ENCODE results near the gene LCK. TPM values are rescaled to one million over a fixed set of nuclear protein-coding genes. Genes with fewer than 3 reads are reported as not detected.

The LCK gene
- total RNA-seq, 4 donors from 2014 or later: 0.38 to 3.6 (median 1.6) TPM

DNA sequence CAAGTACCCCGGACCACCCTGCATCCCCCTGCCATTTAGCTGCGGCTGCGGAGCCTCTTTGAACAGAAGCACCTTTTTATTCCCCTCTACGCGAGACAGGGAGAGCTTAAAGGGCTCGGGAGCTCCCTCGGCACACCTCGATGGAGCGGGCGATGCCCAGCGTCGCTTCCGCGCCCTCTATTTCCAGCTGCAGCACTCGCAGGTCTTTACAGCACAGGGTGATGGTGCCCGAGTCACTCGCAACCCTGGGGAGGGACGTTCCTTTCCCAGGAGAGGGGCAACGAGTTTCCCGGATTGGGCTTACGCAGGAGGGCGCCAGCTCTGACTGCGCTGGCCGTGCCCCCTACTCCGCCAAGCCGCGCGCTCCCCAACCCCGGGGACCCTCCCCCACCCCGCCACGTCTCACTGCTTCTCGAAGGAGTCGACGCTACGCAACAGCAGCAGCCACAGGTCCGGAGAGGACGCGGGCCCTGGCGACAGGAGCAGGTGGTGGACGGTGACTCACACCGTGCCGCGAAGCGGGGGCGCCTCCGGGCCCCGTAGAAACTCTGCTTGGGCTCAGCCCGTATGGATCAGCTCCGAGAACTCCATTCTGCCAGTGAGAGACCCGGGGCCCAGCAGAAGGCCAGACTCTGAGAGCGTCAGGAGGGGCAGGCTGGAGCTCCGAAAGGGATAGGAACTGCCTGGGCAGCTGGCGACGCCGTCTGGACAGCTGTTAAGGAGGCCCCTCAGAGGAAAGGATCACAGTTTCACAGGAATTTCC lies 9.9 kb upstream of the LCK start:
- TF ChIP-seq, protein P1, sequence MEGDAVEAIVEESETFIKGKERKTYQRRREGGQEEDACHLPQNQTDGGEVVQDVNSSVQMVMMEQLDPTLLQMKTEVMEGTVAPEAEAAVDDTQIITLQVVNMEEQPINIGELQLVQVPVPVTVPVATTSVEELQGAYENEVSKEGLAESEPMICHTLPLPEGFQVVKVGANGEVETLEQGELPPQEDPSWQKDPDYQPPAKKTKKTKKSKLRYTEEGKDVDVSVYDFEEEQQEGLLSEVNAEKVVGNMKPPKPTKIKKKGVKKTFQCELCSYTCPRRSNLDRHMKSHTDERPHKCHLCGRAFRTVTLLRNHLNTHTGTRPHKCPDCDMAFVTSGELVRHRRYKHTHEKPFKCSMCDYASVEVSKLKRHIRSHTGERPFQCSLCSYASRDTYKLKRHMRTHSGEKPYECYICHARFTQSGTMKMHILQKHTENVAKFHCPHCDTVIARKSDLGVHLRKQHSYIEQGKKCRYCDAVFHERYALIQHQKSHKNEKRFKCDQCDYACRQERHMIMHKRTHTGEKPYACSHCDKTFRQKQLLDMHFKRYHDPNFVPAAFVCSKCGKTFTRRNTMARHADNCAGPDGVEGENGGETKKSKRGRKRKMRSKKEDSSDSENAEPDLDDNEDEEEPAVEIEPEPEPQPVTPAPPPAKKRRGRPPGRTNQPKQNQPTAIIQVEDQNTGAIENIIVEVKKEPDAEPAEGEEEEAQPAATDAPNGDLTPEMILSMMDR (IDR thresholded peaks at IDR 0.05; ENCODE audit: low read depth): no peak

DNA sequence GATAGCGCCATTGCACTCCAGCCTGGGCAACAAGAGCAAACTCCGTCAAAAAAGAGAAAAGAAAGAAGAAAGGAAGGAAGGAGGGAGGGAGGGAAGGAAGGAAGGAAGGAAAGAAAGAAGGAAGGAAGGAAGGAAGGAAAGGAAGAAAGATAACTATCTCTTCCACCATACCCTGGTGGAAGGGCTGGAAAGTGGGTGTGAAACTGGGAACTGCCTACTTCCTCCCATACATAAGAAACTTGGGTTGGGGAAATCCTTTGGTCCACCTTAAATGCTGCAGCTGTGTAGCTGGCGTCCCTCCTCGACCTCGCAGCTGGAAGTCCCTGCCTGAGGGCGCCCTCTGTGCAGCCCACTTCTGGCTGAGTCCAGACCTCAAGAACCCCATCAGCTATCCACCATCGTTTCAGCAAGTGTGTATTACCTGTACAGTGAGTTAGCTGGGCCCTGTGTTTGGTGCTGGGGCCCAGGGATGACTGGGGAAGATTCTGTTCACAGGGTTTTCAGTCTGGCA lies 8.7 kb upstream of the LCK start:
- TF ChIP-seq, protein P1 (IDR thresholded peaks at IDR 0.05; ENCODE audit: low read depth): no peak

DNA sequence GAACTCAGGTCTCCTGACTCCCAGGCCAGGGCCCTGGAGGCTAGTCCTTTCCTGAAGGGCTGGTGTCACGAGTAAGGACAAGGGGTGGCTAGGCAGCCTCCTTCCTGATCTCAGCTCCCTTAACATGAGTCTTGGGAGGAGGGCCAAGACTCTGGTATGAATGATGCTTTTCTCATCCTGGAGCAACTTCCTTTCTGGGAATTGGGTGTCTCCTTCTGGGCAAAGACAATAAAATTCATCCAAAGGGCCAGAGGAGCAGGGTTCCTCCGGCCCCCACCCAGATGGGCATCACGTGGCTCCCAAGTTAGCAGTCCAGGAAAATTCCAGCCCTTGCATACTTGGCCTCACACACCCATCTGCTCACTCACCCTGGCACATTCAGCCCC lies 4.2 kb upstream of the LCK start, which contains the start of gene FAM167B:
Gene FAM167B (plus strand): TSS at position 335 of the 386 bp plus-strand sequence. CDS start 200 bp downstream, outside the sequence.
- TF ChIP-seq, protein P1 (IDR thresholded peaks at IDR 0.05; ENCODE audit: low read depth): no peak

DNA sequence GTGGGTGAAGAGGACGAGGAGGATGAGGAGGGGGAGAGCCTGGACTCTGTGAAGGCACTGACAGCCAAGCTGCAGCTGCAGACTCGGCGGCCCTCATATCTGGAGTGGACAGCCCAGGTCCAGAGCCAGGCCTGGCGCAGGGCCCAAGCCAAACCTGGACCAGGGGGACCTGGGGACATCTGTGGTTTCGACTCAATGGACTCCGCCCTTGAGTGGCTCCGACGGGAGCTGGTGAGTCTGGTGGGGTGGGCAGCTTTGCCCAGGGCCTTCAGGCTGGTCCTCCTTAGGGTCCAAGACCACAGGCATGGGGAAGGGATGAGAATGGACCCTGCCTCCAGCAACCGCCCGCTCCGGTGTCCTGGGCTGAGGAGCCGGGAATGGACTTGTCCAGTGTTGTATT lies 3.6 kb upstream of the LCK start:
- TF ChIP-seq, protein P1 (IDR thresholded peaks at IDR 0.05; ENCODE audit: low read depth): no peak

DNA sequence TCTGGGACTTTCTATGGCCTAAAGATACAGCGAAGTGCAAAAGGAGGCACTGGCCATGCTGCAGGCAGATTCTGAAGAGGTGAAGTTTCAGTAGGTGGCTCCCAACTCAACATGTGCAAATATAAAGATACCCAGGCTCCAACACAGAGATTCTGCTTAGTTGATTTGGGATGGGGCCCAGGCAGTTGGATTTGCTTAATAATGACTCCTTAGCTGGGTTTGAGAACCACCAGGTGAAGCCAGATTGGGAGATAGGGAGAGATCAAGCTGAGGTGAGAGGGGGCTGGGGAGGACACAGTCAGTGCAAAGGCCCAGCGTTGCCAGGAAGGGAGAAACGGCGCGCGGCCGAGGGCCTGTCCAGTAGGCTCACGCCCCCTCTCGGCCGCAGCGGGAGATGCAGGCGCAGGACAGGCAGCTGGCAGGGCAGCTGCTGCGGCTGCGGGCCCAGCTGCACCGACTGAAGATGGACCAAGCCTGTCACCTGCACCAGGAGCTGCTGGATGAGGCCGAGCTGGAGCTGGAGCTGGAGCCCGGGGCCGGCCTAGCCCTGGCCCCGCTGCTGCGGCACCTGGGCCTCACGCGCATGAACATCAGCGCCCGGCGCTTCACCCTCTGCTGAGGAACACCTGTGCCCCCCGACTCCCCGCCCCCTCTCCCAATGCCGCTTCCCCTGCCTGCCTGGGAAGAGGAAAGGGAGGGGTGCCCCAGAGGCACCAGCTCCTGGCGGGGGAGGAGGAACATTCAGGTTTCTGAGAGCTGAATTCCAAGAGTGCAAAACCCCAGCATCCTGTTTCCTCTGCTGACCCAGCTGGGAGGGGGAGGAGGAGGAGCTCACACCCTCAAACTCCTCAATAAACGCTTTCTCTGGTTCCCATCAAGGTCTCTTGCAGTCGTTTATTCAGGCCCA lies 2.8 kb upstream of the LCK start:
- TF ChIP-seq, protein P1 (IDR thresholded peaks at IDR 0.05; ENCODE audit: low read depth): no peak

DNA sequence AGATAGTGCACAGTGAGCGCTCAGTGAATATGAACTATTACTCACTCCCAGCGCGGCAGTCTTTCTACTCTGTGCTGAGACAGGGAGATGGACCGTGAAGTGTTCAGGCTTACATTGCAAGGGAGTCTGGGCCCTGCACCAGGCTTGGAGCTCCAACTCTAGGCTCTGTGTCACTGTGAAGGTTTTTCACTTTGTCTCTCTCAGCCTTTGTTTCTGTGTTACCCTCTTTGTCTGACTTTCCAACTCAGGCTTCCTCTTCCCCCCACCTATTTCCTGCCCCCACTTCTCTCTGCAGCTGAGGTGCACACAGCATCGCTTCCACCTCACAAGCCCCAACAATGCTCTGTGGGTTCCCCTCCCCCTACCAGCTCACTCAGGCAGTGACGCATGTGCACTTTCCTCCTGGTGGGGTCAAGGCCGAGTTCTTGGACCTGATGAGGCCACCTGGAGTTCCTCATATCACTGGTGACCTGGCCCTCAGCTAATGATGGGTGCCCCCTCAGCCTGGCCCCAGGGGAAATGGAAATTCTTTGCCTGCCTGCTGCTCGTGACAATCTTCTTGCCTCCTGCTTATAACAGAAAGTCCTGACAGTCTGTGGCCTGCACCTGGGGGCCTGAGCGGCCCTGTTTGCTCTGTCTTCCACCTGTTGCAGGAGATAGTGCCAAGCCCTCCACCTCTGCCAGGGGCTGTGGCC lies 1.1 kb upstream of the LCK start:
- TF ChIP-seq, protein P1 (IDR thresholded peaks at IDR 0.05; ENCODE audit: low read depth): no peak

All from subcutaneous adipose tissue (tissue), 4 donors.